Occipital lobe (tissue), 2 donors: Measurements from ENCODE around the gene ATXN2. TPM values are rescaled to one million over a fixed set of nuclear protein-coding genes. Genes with fewer than 3 reads are reported as not detected.
A peak's percentile ranks its signal among the peaks of the same experiment; 100 is the strongest.

Experiments
- DNase-seq: peaks from one replicate; lab custom pipeline; 2025; lab: John Stamatoyannopoulos, UW
- total RNA-seq: library from RNA; depleted of rRNA; stranded (reverse); fragments of >200 nt; gene quantifications from one replicate; pipeline ENCODE4 v1.2.3, GENCODE V29; 2014

The ATXN2 gene
- total RNA-seq, 1 donor from 2014 or later, result 79.5 TPM

DNA sequence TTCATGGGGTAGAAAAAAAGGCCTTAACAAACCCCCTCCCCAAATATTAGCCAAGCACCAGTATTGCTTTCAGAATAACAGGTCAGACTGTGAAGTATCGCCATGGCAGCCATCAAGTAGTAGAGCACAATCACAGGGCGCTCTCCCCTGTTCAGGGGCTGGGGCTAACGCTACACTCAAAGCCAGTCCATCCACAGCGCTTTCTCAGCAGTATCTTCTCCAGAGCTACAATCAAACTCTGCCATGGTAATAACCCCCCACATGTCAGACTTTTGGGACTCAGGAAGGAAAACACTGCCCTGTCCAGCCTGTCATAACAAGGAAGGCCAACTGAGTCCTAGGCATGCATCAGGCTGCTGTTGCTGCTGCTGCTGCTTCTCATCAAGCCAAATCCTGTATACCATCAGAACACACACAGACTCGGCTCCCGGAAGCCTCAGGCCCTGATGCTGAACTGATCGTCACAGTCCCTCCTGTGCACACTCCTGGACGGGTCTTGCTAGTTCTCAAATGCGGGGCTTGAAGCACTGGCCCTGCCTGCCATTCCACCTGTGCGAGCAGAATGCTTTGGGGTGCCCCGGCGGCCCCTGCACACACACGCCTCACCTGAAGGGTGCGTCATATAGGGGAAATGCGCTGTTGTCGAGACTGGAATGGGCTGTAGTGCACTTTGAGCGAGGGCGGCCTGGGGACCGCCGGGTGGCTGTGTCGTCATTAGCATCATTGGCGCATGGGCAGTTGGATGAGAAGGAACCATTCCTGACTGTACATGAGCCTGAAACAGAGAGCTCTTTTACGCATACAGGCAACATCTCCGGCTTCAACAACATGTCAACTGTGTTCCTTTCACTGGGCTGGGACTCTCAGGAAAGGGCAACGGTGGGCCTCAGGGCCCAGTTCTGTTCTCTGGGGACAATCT lies 145.8 kb downstream of the ATXN2 start:
- no peak for DNase-seq

GRCh38 chr12:111451649-111452129 lies 147.4 kb downstream of the ATXN2 start:
- no peak for DNase-seq

- DNase-seq, result no peak
Observed at GRCh38 chr12:111451232-111451631, 147.9 kb downstream of the ATXN2 start.

DNA sequence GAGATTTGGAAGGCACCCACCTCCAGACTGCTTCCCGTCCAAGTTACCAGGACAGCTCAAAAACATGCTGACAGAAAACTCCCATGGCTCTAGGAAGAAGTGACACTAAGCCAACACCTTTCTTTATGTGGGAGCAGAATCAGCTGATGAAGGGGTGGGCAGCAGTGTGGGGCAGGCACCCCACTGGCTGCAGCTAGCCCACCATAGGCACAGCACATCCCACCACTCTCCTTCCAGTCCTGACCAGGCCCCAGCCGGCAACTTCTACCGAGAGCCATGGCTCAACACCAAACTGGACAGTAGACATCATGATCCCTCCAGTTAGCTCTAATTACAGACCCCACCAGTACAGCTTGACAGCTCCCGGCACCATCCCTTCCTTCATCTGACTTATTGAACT lies 148.4 kb downstream of the ATXN2 start:
- DNase-seq, result no peak

DNA sequence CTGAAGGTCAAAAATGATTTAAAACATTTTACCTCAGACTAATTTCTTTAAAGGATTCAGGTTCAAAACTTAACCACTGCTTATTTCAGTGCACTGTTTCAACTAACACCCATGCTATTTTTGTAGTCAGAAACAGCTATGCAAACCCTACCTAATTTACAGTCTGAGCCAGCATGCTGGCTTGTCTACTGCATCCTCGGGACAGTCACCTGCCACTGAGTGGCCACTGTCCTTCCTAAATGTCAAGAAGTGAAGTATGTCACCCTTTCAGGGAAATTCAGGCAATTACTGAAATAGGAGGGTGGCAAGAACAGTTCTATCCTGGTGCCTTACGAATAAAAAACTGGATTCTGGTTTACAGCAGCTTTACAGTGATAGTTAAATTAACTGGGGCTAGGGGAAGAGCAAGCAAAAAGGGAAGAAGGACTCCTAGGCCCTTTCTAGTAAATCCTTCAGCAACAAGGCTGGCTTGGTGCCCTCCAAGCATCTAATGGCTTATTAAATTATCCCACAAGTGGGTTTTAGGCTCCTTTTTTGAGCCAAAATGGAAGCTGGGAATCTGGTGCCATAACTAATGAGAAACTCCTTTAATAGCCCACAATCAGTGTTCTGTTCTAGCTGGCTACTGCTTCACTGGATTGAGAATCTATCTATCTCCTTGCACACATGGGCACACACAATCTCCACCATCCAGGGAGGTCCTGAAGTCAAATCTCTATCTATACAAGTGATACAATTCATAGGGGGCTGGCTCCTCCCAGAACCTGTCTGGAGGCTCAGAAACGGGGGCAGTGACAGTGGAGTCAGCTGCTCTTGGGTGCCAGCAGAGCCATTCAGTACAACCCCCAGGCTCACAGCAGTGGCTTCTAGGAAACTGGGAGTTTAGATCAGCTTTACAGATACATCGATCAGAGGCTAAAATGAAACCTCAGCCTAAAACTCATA lies 150.0 kb downstream of the ATXN2 start:
- no peak for DNase-seq

DNA sequence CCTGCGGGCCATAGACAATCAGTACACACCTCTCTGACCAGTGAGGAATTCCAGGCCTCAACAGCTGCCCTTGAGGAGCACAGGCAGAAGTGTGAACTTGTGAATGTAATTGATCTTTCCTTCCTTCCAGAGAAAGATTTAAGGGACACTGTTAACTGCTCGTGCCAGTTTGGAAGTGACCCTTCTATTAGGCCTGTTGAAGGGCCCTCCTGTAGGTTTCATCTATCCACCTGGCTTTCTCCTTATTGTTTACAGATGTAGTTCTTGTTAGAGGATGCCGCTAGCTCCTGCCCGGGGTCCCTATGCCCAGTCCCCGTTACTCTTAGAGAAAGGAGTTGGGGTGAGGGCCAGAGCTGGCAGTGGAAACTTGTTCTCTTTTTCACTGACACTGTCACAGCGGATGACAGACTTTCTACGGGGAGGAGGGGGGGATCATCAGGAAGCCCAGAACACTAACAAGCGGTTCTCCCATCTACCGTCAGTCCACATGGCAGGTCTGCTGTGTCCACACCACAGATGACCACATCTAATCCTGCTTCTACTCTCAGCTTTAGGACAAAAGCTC lies 150.8 kb downstream of the ATXN2 start:
- no peak for DNase-seq

DNA sequence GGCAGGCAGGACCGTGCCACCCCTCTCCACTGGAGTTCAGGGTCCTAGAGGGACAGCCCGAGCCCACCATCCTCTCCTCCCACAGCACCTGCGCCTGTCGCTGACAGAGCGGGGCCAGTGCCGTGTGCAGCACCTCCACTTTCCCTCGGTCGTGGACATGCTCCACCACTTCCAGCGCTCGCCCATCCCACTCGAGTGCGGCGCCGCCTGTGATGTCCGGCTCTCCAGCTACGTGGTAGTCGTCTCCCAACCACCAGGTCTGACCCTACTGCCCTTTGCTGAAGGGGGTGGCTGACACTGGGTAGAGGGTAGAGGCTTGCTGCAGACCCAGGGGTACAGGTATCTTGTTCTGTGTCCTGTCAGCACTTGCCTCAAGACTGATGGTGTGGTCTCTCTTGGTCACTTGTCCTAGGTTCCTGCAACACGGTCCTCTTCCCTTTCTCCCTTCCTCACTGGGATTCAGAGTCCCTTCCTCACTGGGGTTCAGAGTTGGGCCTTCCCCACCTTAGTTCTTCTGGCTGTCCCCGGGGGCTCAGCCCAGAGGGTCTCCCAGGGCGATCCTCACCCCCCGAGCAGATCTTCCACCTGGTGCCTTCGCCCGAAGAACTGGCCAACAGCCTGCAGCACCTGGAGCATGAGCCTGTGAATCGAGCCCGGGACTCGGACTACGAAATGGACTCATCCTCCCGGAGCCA lies 151.4 kb downstream of the ATXN2 start:
- DNase-seq, result no peak

- no peak for DNase-seq
Observed at GRCh38 chr12:111446631-111447570, 152.2 kb downstream of the ATXN2 start.

- DNase-seq, result no peak
Observed at GRCh38 chr12:111445726-111446581, 153.2 kb downstream of the ATXN2 start.

GRCh38 chr12:111444925-111445725 lies 154.0 kb downstream of the ATXN2 start:
- peak; percentile 35 for DNase-seq

DNA sequence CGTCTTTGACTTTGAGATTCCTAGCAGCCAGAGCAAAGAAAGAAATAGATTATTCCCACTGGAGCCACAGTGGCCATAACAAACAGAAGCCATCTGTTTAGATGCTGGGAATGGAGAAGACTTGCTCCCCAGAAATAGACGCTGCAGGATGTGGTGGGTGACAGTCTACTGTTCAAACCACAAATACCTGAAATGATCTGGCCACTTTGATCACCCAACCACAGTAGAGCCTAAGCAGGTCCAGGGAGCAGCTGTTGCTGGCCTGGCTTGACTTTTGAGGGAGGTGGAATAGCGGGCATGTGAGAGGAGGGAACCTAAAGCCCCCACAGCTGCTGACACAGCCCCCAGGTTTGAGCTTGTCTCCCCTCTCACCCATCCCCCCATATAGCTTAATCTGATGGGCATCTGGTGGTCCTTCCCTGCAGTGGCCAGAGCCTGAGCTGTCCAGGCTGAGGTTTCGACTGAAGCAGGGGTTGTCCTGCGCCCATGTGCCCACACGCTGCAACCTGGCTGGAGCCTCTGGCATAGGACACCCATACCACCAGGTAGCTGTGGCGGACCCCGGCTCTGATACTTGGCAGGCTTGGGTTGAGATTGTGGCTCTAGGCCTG lies 154.7 kb downstream of the ATXN2 start:
- no peak for DNase-seq

- no peak for DNase-seq
Observed at GRCh38 chr12:111443586-111443985, 155.5 kb downstream of the ATXN2 start.

DNA sequence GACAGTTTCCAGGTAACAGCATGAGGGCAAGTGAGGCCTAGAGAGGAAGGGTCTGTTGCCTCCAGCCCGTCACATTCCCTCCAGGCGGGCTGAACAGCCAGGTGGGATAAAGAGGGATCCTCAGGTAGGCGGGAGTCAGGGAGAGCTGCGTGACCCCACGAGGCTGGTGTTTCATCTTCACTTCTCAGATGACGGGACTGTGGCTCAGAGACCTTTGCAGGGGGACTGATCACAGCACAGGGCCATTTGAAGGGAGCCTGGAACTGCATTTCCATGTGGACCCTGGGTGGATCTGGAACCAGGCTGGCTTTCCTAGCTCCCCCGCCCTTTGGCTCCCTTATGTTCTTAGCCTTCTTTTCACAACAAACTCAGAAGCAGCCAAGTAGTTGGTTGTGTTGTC lies 156.0 kb downstream of the ATXN2 start:
- DNase-seq, result no peak

DNA sequence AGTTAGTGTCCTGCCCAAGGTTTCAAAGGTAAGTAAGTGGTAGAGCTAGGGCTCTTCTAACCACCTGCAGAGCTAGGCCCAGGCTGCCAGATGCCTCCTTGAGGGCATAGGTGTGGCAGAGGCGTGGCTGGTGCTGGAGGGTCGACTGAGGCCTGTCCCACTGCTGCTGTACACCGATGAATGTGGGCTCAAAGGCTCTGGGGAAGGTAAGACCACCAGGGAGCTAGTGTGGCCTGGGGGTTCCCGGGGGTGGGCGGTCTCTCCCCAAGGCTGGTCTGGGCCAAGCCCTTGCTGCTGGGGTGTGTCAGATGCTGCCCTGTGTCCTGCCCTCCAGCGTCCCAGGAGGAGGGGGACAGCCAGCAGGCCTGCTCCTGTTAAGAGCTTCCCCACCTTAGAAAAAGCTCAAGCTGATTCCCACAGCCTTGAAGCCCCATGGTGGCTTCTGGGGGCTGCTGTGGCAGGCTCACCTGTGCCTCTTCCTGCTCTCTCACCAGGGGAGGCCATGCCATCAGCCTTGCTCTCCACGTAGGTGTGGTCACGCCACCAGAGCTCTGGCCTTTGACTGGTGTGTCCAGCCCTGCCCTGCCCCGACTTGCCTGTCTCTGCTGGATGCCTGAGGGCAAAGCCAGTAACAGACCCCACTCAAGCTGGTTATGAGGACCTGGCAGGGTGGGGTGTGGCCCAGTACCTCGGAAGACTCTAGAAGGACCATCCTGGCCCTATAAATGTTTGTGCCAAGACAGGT lies 156.6 kb downstream of the ATXN2 start:
- no peak for DNase-seq

GRCh38 chr12:111441107-111441928 lies 157.8 kb downstream of the ATXN2 start:
- DNase-seq, result no peak

DNA sequence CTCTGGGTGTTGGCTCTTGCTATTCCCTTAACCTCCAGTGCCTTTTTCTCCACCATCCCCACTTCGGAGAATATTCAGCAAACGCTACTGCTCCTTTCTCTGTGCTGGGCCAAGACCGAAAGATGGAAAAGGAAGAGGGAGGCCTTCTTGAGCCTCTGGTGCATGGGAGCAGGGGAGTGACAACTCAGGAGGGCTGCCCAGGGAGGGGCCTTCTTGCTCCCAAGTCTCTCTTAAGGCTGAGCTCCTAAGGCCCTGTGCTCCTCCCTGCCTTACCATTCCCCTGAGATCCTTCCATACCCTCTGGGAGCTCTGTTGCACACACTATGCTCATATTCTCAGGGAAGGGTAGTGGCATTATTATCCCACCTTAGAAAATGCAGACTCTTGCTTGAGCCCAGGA lies 158.5 kb downstream of the ATXN2 start:
- DNase-seq, result no peak
